SU-DHL-6 (cell line): ENCODE results near the gene AGAP1.

Experiments used
- H2AFZ ChIP-seq: fragments of 200-600 bp; sonication (generic); 2 replicates; pipeline ENCODE4 v1.6.1; 2014; ENCODE audit warnings: low read depth, mild to moderate bottlenecking, moderate library complexity, mixed read lengths, antibody characterized with exemption, low read length; ENCODE audit not compliant: severe bottlenecking
- H3F3A ChIP-seq: fragments of 200-600 bp; shearing (Covaris generic); 2 replicates; pipeline ENCODE4 v1.6.0; 2016; ENCODE audit warnings: antibody characterized with exemption, mild to moderate bottlenecking; ENCODE audit not compliant: insufficient read depth
- H3K27ac ChIP-seq: fragments of 200-600 bp; sonication (generic); 2 replicates; pipeline ENCODE4 v1.5.1; 2016; ENCODE audit warnings: low read depth, mild to moderate bottlenecking, low read length, moderate library complexity, mixed read lengths
- H3K27me3 ChIP-seq: fragments of 200-600 bp; sonication (generic), shearing (Covaris generic); 2 replicates; pipeline ENCODE4 v1.6.0; 2014; ENCODE audit warnings: mild to moderate bottlenecking, low read length
- H3K36me3 ChIP-seq: fragments of 200-600 bp; sonication (generic); 2 replicates; pipeline ENCODE4 v1.6.1; 2014; ENCODE audit warnings: mild to moderate bottlenecking, low read length, mixed read lengths
- H3K4me2 ChIP-seq: fragments of 300-600, 200-600 bp; shearing (Covaris generic), sonication (generic); 2 replicates; pipeline ENCODE4 v1.6.0; 2014; ENCODE audit warnings: low read length, low read depth, mild to moderate bottlenecking; ENCODE audit not compliant: poor library complexity, severe bottlenecking
- H3K4me3 ChIP-seq: fragments of 200-600 bp; sonication (generic); 2 replicates; pipeline ENCODE4 v1.5.1; 2014; ENCODE audit warnings: antibody characterized with exemption, low read length, mild to moderate bottlenecking, mixed read lengths; ENCODE audit not compliant: insufficient read depth, poor library complexity, severe bottlenecking
- H3K79me2 ChIP-seq: fragments of 200-600 bp; sonication (generic); 2 replicates; pipeline ENCODE4 v1.6.1; 2014; ENCODE audit warnings: mild to moderate bottlenecking, low read length, moderate library complexity; ENCODE audit not compliant: insufficient read depth
- H3K9ac ChIP-seq: fragments of 200-600 bp; sonication (generic); 2 replicates; pipeline ENCODE4 v1.7.0; 2014; ENCODE audit warnings: mild to moderate bottlenecking, low read length
- H3K9me2 ChIP-seq: fragments of 200-600 bp; sonication (generic); replicated peaks from 2 replicates; pipeline ENCODE4 v1.6.1; 2014; ENCODE audit warnings: low read length; ENCODE audit not compliant: insufficient read depth
- H3K9me3 ChIP-seq: fragments of 200-600 bp; sonication (generic); 2 replicates; pipeline ENCODE4 v1.6.1; 2014; ENCODE audit warnings: low read length, mixed read lengths; ENCODE audit not compliant: insufficient read depth
- H4K20me1 ChIP-seq: fragments of 200-600 bp; sonication (generic); 2 replicates; pipeline ENCODE4 v1.6.1; 2014; ENCODE audit warnings: low read depth, mild to moderate bottlenecking, antibody characterized with exemption, low read length, moderate library complexity, mixed read lengths
- CTCF ChIP-seq: fragments of 200-600 bp; sonication (generic); IDR thresholded peaks from one replicate; pipeline ENCODE4 v1.5.1; 2017; ENCODE audit warnings: antibody characterized with exemption, mild to moderate bottlenecking, low read length, moderate library complexity; ENCODE audit not compliant: insufficient read depth, poor library complexity, severe bottlenecking
- EZH2phosphoT487 ChIP-seq: fragments of 200-600 bp; sonication (generic), shearing (Covaris generic); conservative IDR thresholded peaks from 2 replicates; pipeline ENCODE4 v1.6.1; 2018; ENCODE audit warnings: mild to moderate bottlenecking, antibody characterized with exemption, low read length, moderate library complexity, mixed read lengths

The AGAP1 gene

GRCh38 chr2:235935773-235936172, 441.9 kb downstream of the AGAP1 start:
- TF ChIP-seq CTCF, result no peak
- TF ChIP-seq EZH2phosphoT487, result no peak
- H3K9ac ChIP-seq, result no peak overlapping the region

GRCh38 chr2:235936493-235936892, 442.6 kb downstream of the AGAP1 start:
- TF ChIP-seq CTCF (peak; percentile 62), EZH2phosphoT487 (no peak)

More at GRCh38 chr2:235935773-235936172, 441.9 kb downstream of the AGAP1 start:
- Histone ChIP-seq H3K4me3 (no peak overlapping the region), H3K9me3 (no peaks in the 10 kb centered on the region), H4K20me1 (no peaks in the 10 kb centered on the region), H3K9me2 (no peaks in the 10 kb centered on the region), H3K36me3 (no peaks in the 10 kb centered on the region), H3K27ac (no peak overlapping the region), H2AFZ (no peak overlapping the region), H3K4me2 (no peak overlapping the region), H3K79me2 (no peaks in the 10 kb centered on the region), H3F3A (no peaks in the 10 kb centered on the region), H3K27me3 (no peaks in the 10 kb centered on the region)

GRCh38 chr2:235937087-235937486, 443.2 kb downstream of the AGAP1 start:
- Histone ChIP-seq H3K36me3 (no peaks in the 10 kb centered on the region), H3K4me3 (no peak overlapping the region), H3F3A (no peaks in the 10 kb centered on the region), H3K9ac (no peak overlapping the region), H3K27me3 (no peaks in the 10 kb centered on the region), H3K4me2 (no peak overlapping the region), H4K20me1 (no peaks in the 10 kb centered on the region), H3K79me2 (no peaks in the 10 kb centered on the region), H3K9me3 (no peaks in the 10 kb centered on the region), H3K27ac (no peak overlapping the region), H2AFZ (no peak overlapping the region), H3K9me2 (no peaks in the 10 kb centered on the region)
- no peak for TF ChIP-seq CTCF
- TF ChIP-seq EZH2phosphoT487, result no peak

More at GRCh38 chr2:235936493-235936892, 442.6 kb downstream of the AGAP1 start:
- Histone ChIP-seq H3K9me3 (no peaks in the 10 kb centered on the region), H3K9ac (no peak overlapping the region), H3F3A (no peaks in the 10 kb centered on the region), H3K9me2 (no peaks in the 10 kb centered on the region), H3K4me2 (no peak overlapping the region), H3K27me3 (no peaks in the 10 kb centered on the region), H3K27ac (no peak overlapping the region), H3K79me2 (no peaks in the 10 kb centered on the region), H3K36me3 (no peaks in the 10 kb centered on the region), H2AFZ (no peak overlapping the region), H3K4me3 (no peak overlapping the region), H4K20me1 (no peaks in the 10 kb centered on the region)

- no peaks in the 10 kb centered on the region for H3K9me3 ChIP-seq
- TF ChIP-seq EZH2phosphoT487 (no peak), CTCF (no peak)
- H3K4me3 ChIP-seq, result no peak overlapping the region
- H2AFZ ChIP-seq, result no peak overlapping the region
- H3K9ac ChIP-seq, result no peak overlapping the region
- H3K36me3 ChIP-seq, result no peaks in the 10 kb centered on the region
- H3K4me2 ChIP-seq, result no peak overlapping the region
- H3K27ac ChIP-seq, result no peak overlapping the region
- H3K27me3 ChIP-seq, result no peaks in the 10 kb centered on the region
- no peaks in the 10 kb centered on the region for H3F3A ChIP-seq
- no peaks in the 10 kb centered on the region for H3K79me2 ChIP-seq
- H4K20me1 ChIP-seq, result no peaks in the 10 kb centered on the region
- no peaks in the 10 kb centered on the region for H3K9me2 ChIP-seq
Measured at GRCh38 chr2:235937526-235937925, 443.7 kb downstream of the AGAP1 start.
